Neural progenitor cell (in vitro differentiated cells): ENCODE results near the gene RGS7.

Experiments used
- CTCF ChIP-seq: fragments of 200-600 bp; sonication (generic); IDR thresholded peaks from 2 replicates; pipeline ENCODE4 v1.5.1; 2017; ENCODE audit warnings: antibody characterized with exemption, mild to moderate bottlenecking
- EZH2 ChIP-seq: fragments of 200-600 bp; sonication (generic); IDR thresholded peaks from 2 replicates; pipeline ENCODE4 v1.6.1; 2017; ENCODE audit warnings: antibody characterized with exemption, mild to moderate bottlenecking, moderate library complexity
- EZH2phosphoT487 ChIP-seq: fragments of 200-600 bp; sonication (generic); IDR thresholded peaks from 2 replicates; pipeline ENCODE4 v1.6.1; 2017; ENCODE audit warnings: antibody characterized with exemption

GRCh38 chr1:241022366-241022765 is 334.6 kb downstream of the RGS7 start:
- no peak for TF ChIP-seq CTCF
- no peak for TF ChIP-seq EZH2
- no peak for TF ChIP-seq EZH2phosphoT487
